Suprapubic skin (tissue), 3 donors: ENCODE data around the gene HLA-DRB1.

ENCODE experiments used
- EP300 ChIP-seq: sonication (generic); formaldehyde crosslinking; IDR thresholded peaks from one replicate; pipeline ENCODE4 v1.6.1; 2017; ENCODE audit warnings: antibody characterized with exemption
- POLR2A ChIP-seq, 2 donors: fragments of 450-650 bp; IDR thresholded peaks; one replicate each; pipeline ENCODE4 v1.6.1; 2017; ENCODE audit warnings: antibody characterized with exemption in 2 of 2, mild to moderate bottlenecking in 2 of 2, moderate library complexity in 2 of 2
- TF ChIP-seq, protein P1 (sequence below), 2 donors: fragments of 200-600 bp in 1 of 2; fragments of 450-650 bp in 1 of 2; sonication (generic) in 1 of 2; IDR thresholded peaks; one replicate each; pipeline ENCODE4 v1.5.1; 2016 to 2019; ENCODE audit warnings: antibody characterized with exemption in 2 of 2, mild to moderate bottlenecking in 1 of 2, moderate library complexity in 1 of 2

DNA sequence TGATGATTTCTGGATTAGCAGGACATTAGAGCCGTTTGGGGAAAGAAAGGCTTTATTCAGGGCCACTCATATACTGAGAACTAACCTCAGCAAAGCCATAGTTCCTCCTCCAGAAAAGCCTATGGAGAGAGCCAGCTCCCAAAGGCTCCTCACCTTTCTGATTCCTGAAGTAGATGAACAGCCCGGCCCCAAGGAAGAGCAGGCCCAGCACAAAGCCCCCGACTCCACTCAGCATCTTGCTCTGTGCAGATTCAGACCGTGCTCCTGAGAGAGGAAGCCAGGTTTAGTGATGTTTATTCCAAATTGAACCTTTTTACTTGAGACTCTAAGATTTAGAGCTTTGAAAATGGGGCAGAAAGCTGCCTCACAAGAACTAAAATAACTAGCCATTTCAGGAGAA, 9.1 kb downstream of the HLA-DRB1 start:
- TF ChIP-seq, protein P1, sequence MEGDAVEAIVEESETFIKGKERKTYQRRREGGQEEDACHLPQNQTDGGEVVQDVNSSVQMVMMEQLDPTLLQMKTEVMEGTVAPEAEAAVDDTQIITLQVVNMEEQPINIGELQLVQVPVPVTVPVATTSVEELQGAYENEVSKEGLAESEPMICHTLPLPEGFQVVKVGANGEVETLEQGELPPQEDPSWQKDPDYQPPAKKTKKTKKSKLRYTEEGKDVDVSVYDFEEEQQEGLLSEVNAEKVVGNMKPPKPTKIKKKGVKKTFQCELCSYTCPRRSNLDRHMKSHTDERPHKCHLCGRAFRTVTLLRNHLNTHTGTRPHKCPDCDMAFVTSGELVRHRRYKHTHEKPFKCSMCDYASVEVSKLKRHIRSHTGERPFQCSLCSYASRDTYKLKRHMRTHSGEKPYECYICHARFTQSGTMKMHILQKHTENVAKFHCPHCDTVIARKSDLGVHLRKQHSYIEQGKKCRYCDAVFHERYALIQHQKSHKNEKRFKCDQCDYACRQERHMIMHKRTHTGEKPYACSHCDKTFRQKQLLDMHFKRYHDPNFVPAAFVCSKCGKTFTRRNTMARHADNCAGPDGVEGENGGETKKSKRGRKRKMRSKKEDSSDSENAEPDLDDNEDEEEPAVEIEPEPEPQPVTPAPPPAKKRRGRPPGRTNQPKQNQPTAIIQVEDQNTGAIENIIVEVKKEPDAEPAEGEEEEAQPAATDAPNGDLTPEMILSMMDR (IDR thresholded peaks at IDR 0.05), result no peak
- TF ChIP-seq POLR2A (IDR thresholded peaks at IDR 0.05) (no peak), EP300 (no peak)
